B cell (primary cell): ENCODE data around the gene CD72. TPM values are rescaled to one million over a fixed set of nuclear protein-coding genes. Genes with fewer than 3 reads are reported as not detected.

ENCODE experiments used
- ATAC-seq: fragments of 200-7000 bp; cut with Tn5 transposase; one replicate; pipeline ENCODE4 v1.10.0; 2021; ENCODE audit warnings: low read depth, mild to moderate bottlenecking, moderate number of reproducible peaks, moderate library complexity
- CTCF ChIA-PET: fragments of 350-600 bp; sonication (Branson Sonifier 250); formaldehyde crosslinking; loops from one replicate; lab custom pipeline; 2021; ENCODE audit warnings: antibody characterized with exemption, inconsistent platforms; lab: Charles Lee
- POLR2A ChIA-PET: fragments of 350-600 bp; sonication (Branson Sonifier 250); formaldehyde crosslinking; loops from one replicate; lab custom pipeline; 2021; ENCODE audit warnings: antibody characterized with exemption; lab: Charles Lee
- DNase-seq: peaks from one replicate; pipeline ENCODE4 v3.0.0; 2013
- H2AFZ ChIP-seq: 2 replicates; pipeline ENCODE4 v1.6.1; 2012; ENCODE audit warnings: mild to moderate bottlenecking, low read depth, low read length; ENCODE audit not compliant: insufficient read depth, poor library complexity, severe bottlenecking
- H3K27ac ChIP-seq, 2 donors: 1 replicate in 1 of 2; 2 replicates in 1 of 2; pipeline ENCODE4 v1.5.1; 2012 to 2013; ENCODE audit warnings: low read length in 2 of 2, mild to moderate bottlenecking in 2 of 2, moderate library complexity in 1 of 2
- H3K27me3 ChIP-seq, 4 experiments: fragments of 200-600 bp in 1 of 4; sonication (generic) in 1 of 4; replicated peaks in 1 of 4; 1 replicate in 2 of 4; 2 replicates in 2 of 4; pipeline versions ENCODE4 v1.6.1 to v1.7.0; 2013 to 2016; ENCODE audit warnings: low read length in 3 of 4, mild to moderate bottlenecking in 2 of 4, mixed read lengths in 1 of 4, moderate library complexity in 1 of 4; ENCODE audit not compliant: insufficient read depth in 4 of 4, control insufficient read depth in 3 of 4; ENCODE audit errors: control extremely low read depth in 1 of 4
- H3K36me3 ChIP-seq, 2 experiments: replicated peaks in 1 of 2; 1 replicate in 1 of 2; 2 replicates in 1 of 2; pipeline versions ENCODE4 v1.6.1 to v1.7.1; 2013; ENCODE audit warnings: low read length in 1 of 2; ENCODE audit not compliant: insufficient read depth in 2 of 2, control insufficient read depth in 1 of 2; ENCODE audit errors: control extremely low read depth in 1 of 2, extremely low read depth in 1 of 2
- H3K4me1 ChIP-seq, 2 donors: fragments of 200-600 bp in 1 of 2; sonication (generic) in 1 of 2; 1 replicate in 1 of 2; 2 replicates in 1 of 2; pipeline versions ENCODE4 v1.5.1 to v1.6.1; 2013 to 2017; ENCODE audit warnings: low read length in 2 of 2; ENCODE audit not compliant: control insufficient read depth in 2 of 2, insufficient read depth in 2 of 2
- H3K4me2 ChIP-seq: replicated peaks from 2 replicates; pipeline ENCODE3; 2012; ENCODE audit warnings: mild to moderate bottlenecking, low read depth, low read length; ENCODE audit not compliant: poor library complexity, severe bottlenecking
- H3K4me3 ChIP-seq, 5 experiments: fragments of 200-600 bp in 1 of 5; sonication (generic) in 1 of 5; 1 replicate in 3 of 5; 2 replicates in 2 of 5; pipeline versions ENCODE4 v1.5.1 to v1.7.0; 2011 to 2016; ENCODE audit warnings: low read length in 4 of 5, mild to moderate bottlenecking in 4 of 5, low read depth in 2 of 5, control low read depth in 1 of 5, moderate library complexity in 1 of 5; ENCODE audit not compliant: insufficient read depth in 1 of 5; ENCODE audit errors: control extremely low read depth in 1 of 5, extremely low read depth in 1 of 5
- H3K79me2 ChIP-seq: fragments of 200-600 bp; sonication (generic); one replicate; pipeline ENCODE4 v1.6.0; 2016; ENCODE audit warnings: low read length; ENCODE audit not compliant: control insufficient read depth, insufficient read depth
- H3K9ac ChIP-seq: fragments of 200-600 bp; sonication (generic); 2 replicates; pipeline ENCODE4 v1.6.1; 2017; ENCODE audit warnings: mild to moderate bottlenecking, low read length, moderate library complexity
- H3K9me3 ChIP-seq, 3 donors: one replicate each; pipeline versions ENCODE4 v1.6.1 to v1.7.1; 2013; ENCODE audit warnings: low read length in 2 of 3; ENCODE audit not compliant: control insufficient read depth in 2 of 3, insufficient read depth in 1 of 3; ENCODE audit errors: control extremely low read depth in 1 of 3
- H4K20me1 ChIP-seq: 2 replicates; pipeline ENCODE4 v1.6.0; 2012; ENCODE audit warnings: mild to moderate bottlenecking, low read length; ENCODE audit not compliant: insufficient read depth, control insufficient read depth, poor library complexity, severe bottlenecking
- H3K27ac Mint-ChIP-seq: one replicate; pipeline ENCODE4 v1.8.0; 2021; ENCODE audit warnings: mixed read lengths
- H3K27me3 Mint-ChIP-seq: one replicate; pipeline ENCODE4 v1.8.0; 2021; ENCODE audit warnings: mixed read lengths
- H3K4me1 Mint-ChIP-seq: one replicate; pipeline ENCODE4 v1.8.0; 2021; ENCODE audit warnings: mixed read lengths
- H3K4me3 Mint-ChIP-seq: one replicate; pipeline ENCODE4 v1.8.0; 2021; ENCODE audit warnings: mixed read lengths
- H3K9me3 Mint-ChIP-seq: one replicate; pipeline ENCODE4 v1.8.0; 2022; ENCODE audit warnings: mixed read lengths; ENCODE audit not compliant: insufficient read depth
- CTCF ChIP-seq: fragments of 200-600 bp; IDR thresholded peaks from one replicate; pipeline ENCODE4 v1.8.0; 2022; ENCODE audit warnings: antibody characterized with exemption, mild to moderate bottlenecking
- EZH2 ChIP-seq: IDR thresholded peaks from 2 replicates; pipeline ENCODE4 v1.6.1; 2012; ENCODE audit warnings: borderline replicate concordance, low read depth, mild to moderate bottlenecking, moderate library complexity, low read length; ENCODE audit not compliant: insufficient read depth, poor library complexity, severe bottlenecking
- WGBS: methylation state at CpG from one replicate; pipeline ENCODE4 v1.1.5; 2013; ENCODE audit warnings: missing lambda C conversion rate; ENCODE audit not compliant: insufficient coverage; 5-methylcytosine and 5-hydroxymethylcytosine counted together
- intact Hi-C: fragments of 100-400 bp; cut with micrococcal nuclease; formaldehyde crosslinking; loops from one replicate; pipeline ENCODE4 v1.10.0; 2022
- polyA plus RNA-seq: library from polyadenylated mRNA; depleted of rRNA; stranded (reverse); fragments of >200 nt; gene quantifications from 2 replicates; pipeline ENCODE4 v1.2.3, GENCODE V29; 2012
- total RNA-seq, 2 donors: library from RNA; stranded (reverse); fragments of 120-200 nt in 1 of 2; gene quantifications; 1 replicate in 1 of 2; 2 replicates in 1 of 2; pipeline versions ENCODE4 v1.2.3 to v1.2.4, GENCODE V29; 2013 to 2022

Gene CD72
- total and polyA plus RNA-seq, 2 donors (not counting 1 experiment from before 2014, with no cell fraction given): 94.6 to 436 TPM

GRCh38 chr9:35575478-35575877 is 42.7 kb downstream of the CD72 start:
- no peaks in the 10 kb centered on the region for H3K36me3 ChIP-seq
- H2AFZ ChIP-seq: no peak overlapping the region
- H3K27ac ChIP-seq: no peak overlapping the region
- H3K4me1 ChIP-seq: peaks cover 7% of the 10 kb centered on the region in 2 donors
- POLR2A ChIA-PET: no interaction called here
- no peaks in the 10 kb centered on the region for H3K27me3 ChIP-seq
- H3K4me2 ChIP-seq: no peak overlapping the region
- Mint-ChIP-seq H3K27ac (no peak overlapping the region), H3K27me3 (no peaks in the 10 kb centered on the region), H3K4me3 (no peak overlapping the region), H3K4me1 (peaks cover 7% of the 10 kb centered on the region), H3K9me3 (peaks cover 10% of the 10 kb centered on the region)
- CTCF ChIA-PET: interaction anchor here (0.9 kb wide), 1 partner anchor 36 kb away, joined by 3 read pairs; no protein-coding TSS in a partner anchor
- no peak for DNase-seq
- no peak for ATAC-seq
- H3K4me3 ChIP-seq: no peak overlapping the region
- 93% methylated on average over 5 of the region's 5 CpGs for WGBS
- no peaks in the 10 kb centered on the region for H3K79me2 ChIP-seq
- H3K9ac ChIP-seq: no peak overlapping the region
- H4K20me1 ChIP-seq: no peaks in the 10 kb centered on the region
- intact Hi-C loops: no loop called here
- H3K9me3 ChIP-seq: peaks cover 0 to 13% (median 6%) of the 10 kb centered on the region in 3 donors
- no peak for TF ChIP-seq CTCF
- TF ChIP-seq EZH2: no peak

DNA sequence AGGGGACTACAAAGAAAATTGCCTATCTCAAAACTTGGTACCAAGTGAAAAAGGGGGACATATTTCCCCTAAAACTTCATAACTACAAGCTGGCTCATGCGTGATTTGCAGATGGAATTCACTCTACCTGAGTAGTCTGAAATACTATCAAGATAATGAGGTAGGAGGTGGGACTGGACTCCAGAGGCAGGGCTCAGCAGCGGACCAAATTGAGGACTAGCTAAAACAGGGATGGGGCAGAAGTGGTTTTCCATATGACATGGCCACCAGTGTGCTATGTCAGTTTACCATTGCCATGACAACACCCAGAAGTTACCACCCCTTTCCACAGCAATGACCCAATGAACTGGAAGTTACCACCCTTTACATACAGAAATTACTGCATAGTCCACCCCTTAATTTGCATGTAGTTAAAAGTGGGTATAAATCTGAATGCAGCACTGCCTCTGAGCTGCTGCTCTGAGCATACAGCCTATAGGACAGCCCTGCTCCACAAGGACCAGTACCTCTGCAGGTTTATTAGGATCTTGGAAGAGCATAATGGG is 43.6 kb downstream of the CD72 start:
- Histone ChIP-seq H4K20me1 (no peaks in the 10 kb centered on the region), H2AFZ (no peak overlapping the region), H3K4me1 (peaks cover 14 to 15% of the 10 kb centered on the region in 2 donors), H3K9me3 (peaks cover 0 to 5% (median 0%) of the 10 kb centered on the region in 3 donors), H3K36me3 (no peaks in the 10 kb centered on the region), H3K9ac (no peak overlapping the region), H3K27me3 (no peaks in the 10 kb centered on the region), H3K4me3 (no peak overlapping the region), H3K27ac (no peak overlapping the region), H3K79me2 (no peaks in the 10 kb centered on the region), H3K4me2 (no peak overlapping the region)
- ATAC-seq (no peak), DNase-seq (no peak)
- Mint-ChIP-seq H3K27ac (no peak overlapping the region), H3K27me3 (no peaks in the 10 kb centered on the region), H3K4me3 (no peak overlapping the region), H3K4me1 (peaks cover 16% of the 10 kb centered on the region), H3K9me3 (peaks cover 7% of the 10 kb centered on the region)
- 100% methylated on average over 1 of the region's 2 CpGs for WGBS
- intact Hi-C loops: no loop called here
- ChIA-PET CTCF (interaction anchor here (0.9 kb wide), 1 partner anchor 37 kb away, joined by 3 read pairs; no protein-coding TSS in a partner anchor), POLR2A (no interaction called here)
- TF ChIP-seq CTCF (no peak), EZH2 (no peak)
